ENCODE results near the gene SORBS2.

GRCh38 chr4:185773419-185773818 lies 38.6 kb downstream of the SORBS2 start:
- TF ChIP-seq, protein P1, sequence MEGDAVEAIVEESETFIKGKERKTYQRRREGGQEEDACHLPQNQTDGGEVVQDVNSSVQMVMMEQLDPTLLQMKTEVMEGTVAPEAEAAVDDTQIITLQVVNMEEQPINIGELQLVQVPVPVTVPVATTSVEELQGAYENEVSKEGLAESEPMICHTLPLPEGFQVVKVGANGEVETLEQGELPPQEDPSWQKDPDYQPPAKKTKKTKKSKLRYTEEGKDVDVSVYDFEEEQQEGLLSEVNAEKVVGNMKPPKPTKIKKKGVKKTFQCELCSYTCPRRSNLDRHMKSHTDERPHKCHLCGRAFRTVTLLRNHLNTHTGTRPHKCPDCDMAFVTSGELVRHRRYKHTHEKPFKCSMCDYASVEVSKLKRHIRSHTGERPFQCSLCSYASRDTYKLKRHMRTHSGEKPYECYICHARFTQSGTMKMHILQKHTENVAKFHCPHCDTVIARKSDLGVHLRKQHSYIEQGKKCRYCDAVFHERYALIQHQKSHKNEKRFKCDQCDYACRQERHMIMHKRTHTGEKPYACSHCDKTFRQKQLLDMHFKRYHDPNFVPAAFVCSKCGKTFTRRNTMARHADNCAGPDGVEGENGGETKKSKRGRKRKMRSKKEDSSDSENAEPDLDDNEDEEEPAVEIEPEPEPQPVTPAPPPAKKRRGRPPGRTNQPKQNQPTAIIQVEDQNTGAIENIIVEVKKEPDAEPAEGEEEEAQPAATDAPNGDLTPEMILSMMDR (conservative IDR thresholded peaks at IDR 0.05; ENCODE audit: low read depth, low read length) = no peak
- no peak for TF ChIP-seq RFX5 (IDR thresholded peaks at IDR 0.05; ENCODE audit: low read depth, low read length)
- TF ChIP-seq POLR2A (IDR thresholded peaks at IDR 0.05; ENCODE audit: low read depth, low read length) = no peak
- TF ChIP-seq CHD1 (IDR thresholded peaks at IDR 0.05; ENCODE audit: low read depth, low read length) = no peak

Data from IMR-90 (cell line).